ENCODE results near the gene FOXRED2. TPM values are rescaled to one million over a fixed set of nuclear protein-coding genes. Genes with fewer than 3 reads are reported as not detected.
"Not testable (repeated sequence)": the region's sequence is repeated elsewhere in the genome, so short reads cannot be mapped to it uniquely, and the experiment has no call there.

FOXRED2 gene
- total and polyA plus RNA-seq, 2 experiments from 2014 or later: 11.5 to 38.3 TPM

GRCh38 chr22:36452978-36453607 lies 53.7 kb downstream of the FOXRED2 start:
- H3K36me3 Mint-ChIP-seq (ENCODE audit: low read depth); H3K9me3 Mint-ChIP-seq: not testable (repeated sequence)

GRCh38 chr22:36452250-36452977 lies 54.4 kb downstream of the FOXRED2 start:
- peaks cover 17% of the 10 kb centered on the region for H3K4me1 ChIP-seq (ENCODE audit: insufficient read depth)
- H3K79me2 ChIP-seq (replicated peaks; ENCODE audit: insufficient read depth): no peaks in the 10 kb centered on the region
- ATAC-seq: no peak
- H3K4me1 Mint-ChIP-seq: peaks cover 19% of the 10 kb centered on the region
- no peaks in the 10 kb centered on the region for H3K9me3 Mint-ChIP-seq
- no peaks in the 10 kb centered on the region for H3K9me2 ChIP-seq (ENCODE audit: insufficient read depth)
- peaks cover 2% of the 10 kb centered on the region; the same call in 1 of the 3 replicates for H3K36me3 Mint-ChIP-seq (ENCODE audit: low read depth)
- H3K4me3 ChIP-seq: no peak overlapping the region
- no peak overlapping the region for H3K27ac ChIP-seq (ENCODE audit: low read depth)
- no peak for DNase-seq (ENCODE audit: low spot score)
- peaks cover 17% of the 10 kb centered on the region for H3F3A ChIP-seq (replicated peaks; ENCODE audit: low read depth)
- H3K27me3 Mint-ChIP-seq (ENCODE audit: insufficient read depth, low read depth, poor library complexity): peaks cover 10% of the 10 kb centered on the region
- no peaks in the 10 kb centered on the region for H4K20me1 ChIP-seq (replicated peaks; ENCODE audit: insufficient read depth)
- no peak overlapping the region for H3K4me3 Mint-ChIP-seq
- no peaks in the 10 kb centered on the region for H3K27me3 ChIP-seq (ENCODE audit: insufficient read depth)
- peak overlapping the region; percentile 88 for H2AFZ ChIP-seq
- H3K36me3 ChIP-seq (ENCODE audit: insufficient read depth): no peaks in the 10 kb centered on the region
- TF ChIP-seq REST (IDR thresholded peaks at IDR 0.05; ENCODE audit: unreplicated experiment) (no peak), ZNF331 (CRISPR knock-in tag; IDR thresholded peaks at IDR 0.05; ENCODE audit: low read depth) (no peak), POLR2AphosphoS5 (IDR thresholded peaks at IDR 0.05; ENCODE audit: low read depth) (no peak), JUNB (IDR thresholded peaks at IDR 0.05; ENCODE audit: unreplicated experiment) (no peak), EZH2 (IDR thresholded peaks at IDR 0.05; ENCODE audit: low read depth, unreplicated experiment) (no peak), STAT1 (IDR thresholded peaks at IDR 0.05; ENCODE audit: unreplicated experiment) (no peak), CTCF (conservative IDR thresholded peaks at IDR 0.05; ENCODE audit: low read depth in 2 of 2) (0 out of 4 replicates have a peak, but pooled peaks of 1 of the 2 experiments have one; percentile 16)
- H3K4me2 ChIP-seq: no peak overlapping the region
- no peak overlapping the region for H3K27ac Mint-ChIP-seq

More at GRCh38 chr22:36452978-36453607, 53.7 kb downstream of the FOXRED2 start:
- H4K20me1 ChIP-seq (replicated peaks; ENCODE audit: insufficient read depth); H3K27ac ChIP-seq (ENCODE audit: low read depth); H3K27me3 Mint-ChIP-seq (ENCODE audit: insufficient read depth, low read depth, poor library complexity); H3K4me2 ChIP-seq; H2AFZ ChIP-seq; H3K36me3 ChIP-seq (ENCODE audit: insufficient read depth); ATAC-seq; DNase-seq (ENCODE audit: low spot score); H3K27ac Mint-ChIP-seq; H3K9me2 ChIP-seq (ENCODE audit: insufficient read depth); H3K4me3 ChIP-seq; H3K79me2 ChIP-seq (replicated peaks; ENCODE audit: insufficient read depth); H3K27me3 ChIP-seq (ENCODE audit: insufficient read depth): not testable (repeated sequence)
- Histone ChIP-seq H3F3A (replicated peaks; ENCODE audit: low read depth) (peaks cover 17% of the 10 kb centered on the region), H3K4me1 (ENCODE audit: insufficient read depth) (peaks cover 19% of the 10 kb centered on the region)
- Mint-ChIP-seq H3K4me3 (peak overlapping the region; percentile 33; the same call in 1 of the 3 replicates), H3K4me1 (peaks cover 19% of the 10 kb centered on the region)

- not testable (repeated sequence) for H3K27me3 ChIP-seq (ENCODE audit: insufficient read depth); H2AFZ ChIP-seq; H3K9me3 Mint-ChIP-seq; H3K27ac ChIP-seq (ENCODE audit: low read depth); H3K4me2 ChIP-seq; H3K4me3 Mint-ChIP-seq; ATAC-seq; H4K20me1 ChIP-seq (replicated peaks; ENCODE audit: insufficient read depth); H3K27ac Mint-ChIP-seq; H3K79me2 ChIP-seq (replicated peaks; ENCODE audit: insufficient read depth); H3K9me2 ChIP-seq (ENCODE audit: insufficient read depth); DNase-seq (ENCODE audit: low spot score); H3K36me3 Mint-ChIP-seq (ENCODE audit: low read depth); H3K36me3 ChIP-seq (ENCODE audit: insufficient read depth); H3K4me3 ChIP-seq
- peaks cover 14% of the 10 kb centered on the region for H3K4me1 Mint-ChIP-seq
- Histone ChIP-seq H3F3A (replicated peaks; ENCODE audit: low read depth) (peaks cover 13% of the 10 kb centered on the region), H3K4me1 (ENCODE audit: insufficient read depth) (peaks cover 15% of the 10 kb centered on the region)
- H3K27me3 Mint-ChIP-seq (ENCODE audit: insufficient read depth, low read depth, poor library complexity): peaks cover 10% of the 10 kb centered on the region
Measured at GRCh38 chr22:36450923-36451322, 55.9 kb downstream of the FOXRED2 start.

Measured in GM23338 (cell line).